Fibroblast of the aortic adventitia (primary cell): ENCODE data around the gene TMTC2. TPM values are rescaled to one million over a fixed set of nuclear protein-coding genes. Genes with fewer than 3 reads are reported as not detected.
A peak's percentile ranks its signal among the peaks of the same experiment; 100 is the strongest.

Experiments
- DNase-seq: peaks from one replicate; pipeline ENCODE4 v3.0.0-alpha.2; 2010; ENCODE audit warnings: low read depth
- H3K4me3 ChIP-seq: 2 replicates; pipeline ENCODE4 v1.5.1; 2011; ENCODE audit warnings: low read depth, mild to moderate bottlenecking, control low read depth, low read length, moderate library complexity
- total RNA-seq: library from RNA; depleted of rRNA; stranded (reverse); fragments of >200 nt; gene quantifications from 2 replicates; pipeline ENCODE4 v1.2.3, GENCODE V29; 2012; ENCODE audit warnings: low replicate concordance
- TF ChIP-seq, protein P1 (sequence below): IDR thresholded peaks from 2 replicates; pipeline ENCODE4 v1.5.1; 2011; ENCODE audit warnings: mild to moderate bottlenecking, low read length, control low read depth, inconsistent platforms; ENCODE audit not compliant: insufficient read depth

Gene TMTC2
- total RNA-seq, 1 donor = 21.1 TPM

DNA sequence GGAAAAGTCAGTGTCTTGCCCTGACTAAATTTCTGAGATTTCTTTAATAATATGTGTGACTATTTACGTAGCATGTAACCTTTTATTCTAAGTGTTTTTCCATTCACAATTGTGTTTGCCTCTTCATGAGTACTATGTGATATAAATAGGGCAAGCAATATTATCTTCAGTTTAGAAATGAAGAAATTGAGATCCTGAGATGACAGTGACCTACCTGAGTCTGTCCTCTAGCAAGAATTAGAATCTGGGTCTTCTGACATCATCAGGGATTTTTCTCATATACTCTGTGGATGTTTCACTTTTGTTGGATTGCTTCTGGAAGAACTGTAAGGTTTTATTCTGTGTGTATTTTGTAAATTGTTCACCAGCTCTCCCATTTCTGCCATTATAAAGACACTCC is 35.0 kb downstream of the TMTC2 start:
- no peak for DNase-seq
- TF ChIP-seq, protein P1, sequence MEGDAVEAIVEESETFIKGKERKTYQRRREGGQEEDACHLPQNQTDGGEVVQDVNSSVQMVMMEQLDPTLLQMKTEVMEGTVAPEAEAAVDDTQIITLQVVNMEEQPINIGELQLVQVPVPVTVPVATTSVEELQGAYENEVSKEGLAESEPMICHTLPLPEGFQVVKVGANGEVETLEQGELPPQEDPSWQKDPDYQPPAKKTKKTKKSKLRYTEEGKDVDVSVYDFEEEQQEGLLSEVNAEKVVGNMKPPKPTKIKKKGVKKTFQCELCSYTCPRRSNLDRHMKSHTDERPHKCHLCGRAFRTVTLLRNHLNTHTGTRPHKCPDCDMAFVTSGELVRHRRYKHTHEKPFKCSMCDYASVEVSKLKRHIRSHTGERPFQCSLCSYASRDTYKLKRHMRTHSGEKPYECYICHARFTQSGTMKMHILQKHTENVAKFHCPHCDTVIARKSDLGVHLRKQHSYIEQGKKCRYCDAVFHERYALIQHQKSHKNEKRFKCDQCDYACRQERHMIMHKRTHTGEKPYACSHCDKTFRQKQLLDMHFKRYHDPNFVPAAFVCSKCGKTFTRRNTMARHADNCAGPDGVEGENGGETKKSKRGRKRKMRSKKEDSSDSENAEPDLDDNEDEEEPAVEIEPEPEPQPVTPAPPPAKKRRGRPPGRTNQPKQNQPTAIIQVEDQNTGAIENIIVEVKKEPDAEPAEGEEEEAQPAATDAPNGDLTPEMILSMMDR = no peak
- no peak overlapping the region for H3K4me3 ChIP-seq

- TF ChIP-seq, protein P1 = no peak
- no peak for DNase-seq
- H3K4me3 ChIP-seq = no peak overlapping the region
Measured at GRCh38 chr12:82723093-82723492, 36.4 kb downstream of the TMTC2 start.

DNA sequence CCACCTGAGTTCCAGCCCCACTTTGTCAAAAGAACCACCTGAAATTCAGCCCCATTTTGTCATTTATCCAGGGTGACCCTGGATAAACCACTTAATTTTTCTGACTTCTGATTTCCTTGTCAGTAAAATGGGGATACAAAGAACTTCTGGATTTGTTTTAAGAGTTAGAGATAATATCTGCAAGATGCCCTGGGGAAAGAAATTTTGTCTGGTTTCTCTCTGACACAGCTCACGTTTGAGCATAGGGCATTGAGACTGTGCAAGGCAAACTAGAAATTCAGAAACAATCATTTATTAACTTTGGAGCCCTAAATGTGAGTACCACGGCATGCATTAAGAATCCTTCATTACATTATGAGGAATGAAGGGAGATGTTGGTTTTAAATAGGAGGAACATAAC is 37.2 kb downstream of the TMTC2 start:
- H3K4me3 ChIP-seq = no peak overlapping the region
- no peak for DNase-seq
- TF ChIP-seq, protein P1 = no peak

- TF ChIP-seq, protein P1 = no peak
- no peak for DNase-seq
- no peak overlapping the region for H3K4me3 ChIP-seq
Measured at GRCh38 chr12:82725741-82726140, 39.0 kb downstream of the TMTC2 start.

DNA sequence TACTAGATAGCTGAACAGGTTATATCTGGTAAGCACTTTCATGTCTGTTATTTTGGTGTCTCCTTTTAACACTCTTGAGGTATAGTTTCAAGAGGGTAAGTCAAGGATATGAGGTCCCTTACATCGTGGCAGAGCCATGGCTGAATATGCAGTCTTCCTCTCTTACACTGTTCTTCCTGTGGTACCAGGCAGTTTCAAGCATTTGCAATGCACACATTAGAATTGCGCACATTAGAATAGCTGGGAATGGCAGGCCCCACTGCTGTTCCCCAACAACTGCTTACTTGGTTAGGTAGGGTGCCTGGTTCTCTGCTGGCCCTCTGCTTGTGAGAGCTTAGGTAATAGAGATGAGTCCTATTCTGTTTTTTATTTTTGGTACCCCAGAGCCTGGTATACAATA is 41.2 kb downstream of the TMTC2 start:
- H3K4me3 ChIP-seq = no peak overlapping the region
- TF ChIP-seq, protein P1 = no peak
- DNase-seq = no peak

- TF ChIP-seq, protein P1 = no peak
- H3K4me3 ChIP-seq = no peak overlapping the region
- DNase-seq = no peak
Measured at GRCh38 chr12:82728710-82729109, 42.0 kb downstream of the TMTC2 start.

DNA sequence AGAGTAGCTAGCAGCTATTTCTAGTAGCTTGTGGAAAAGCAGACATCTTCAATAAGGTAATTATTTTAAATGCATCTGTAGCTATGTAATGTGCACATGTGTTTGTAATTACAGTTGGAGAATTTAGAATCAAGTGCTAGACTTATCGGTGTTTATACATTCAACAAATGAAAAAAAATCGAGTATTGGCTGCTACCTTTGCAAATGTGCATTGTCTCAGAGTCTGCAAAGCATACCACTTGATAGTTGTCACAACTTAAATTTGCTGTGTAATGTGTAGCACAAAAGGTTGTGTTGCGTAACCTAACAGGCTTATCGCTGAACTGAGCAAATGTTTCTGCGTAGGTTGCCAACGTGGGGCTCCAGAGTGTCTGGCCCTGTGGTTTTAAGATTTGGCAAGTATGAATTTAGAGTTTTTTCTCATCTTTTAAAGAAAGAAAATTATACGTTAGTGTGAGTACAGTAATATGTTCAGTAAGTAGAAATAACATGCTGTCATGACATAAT is 44.3 kb downstream of the TMTC2 start:
- TF ChIP-seq, protein P1 = no peak
- peak; percentile 100 for DNase-seq

More for the DNA sequence above, 44.3 kb downstream of the TMTC2 start:
- no peak overlapping the region for H3K4me3 ChIP-seq
